GM18520 (cell line): ENCODE data around the gene PGBD5.
A peak's percentile ranks its signal among the peaks of the same experiment; 100 is the strongest.
"Not testable (repeated sequence)": the region's sequence is repeated elsewhere in the genome, so short reads cannot be mapped to it uniquely, and the experiment has no call there.

Experiments used
- ATAC-seq: cut with Tn5 transposase; IDR thresholded peaks from one replicate; pipeline ENCODE4 v1.9.1; 2021; ENCODE audit not compliant: unreplicated experiment

PGBD5 gene, protein sequence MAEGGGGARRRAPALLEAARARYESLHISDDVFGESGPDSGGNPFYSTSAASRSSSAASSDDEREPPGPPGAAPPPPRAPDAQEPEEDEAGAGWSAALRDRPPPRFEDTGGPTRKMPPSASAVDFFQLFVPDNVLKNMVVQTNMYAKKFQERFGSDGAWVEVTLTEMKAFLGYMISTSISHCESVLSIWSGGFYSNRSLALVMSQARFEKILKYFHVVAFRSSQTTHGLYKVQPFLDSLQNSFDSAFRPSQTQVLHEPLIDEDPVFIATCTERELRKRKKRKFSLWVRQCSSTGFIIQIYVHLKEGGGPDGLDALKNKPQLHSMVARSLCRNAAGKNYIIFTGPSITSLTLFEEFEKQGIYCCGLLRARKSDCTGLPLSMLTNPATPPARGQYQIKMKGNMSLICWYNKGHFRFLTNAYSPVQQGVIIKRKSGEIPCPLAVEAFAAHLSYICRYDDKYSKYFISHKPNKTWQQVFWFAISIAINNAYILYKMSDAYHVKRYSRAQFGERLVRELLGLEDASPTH

DNA sequence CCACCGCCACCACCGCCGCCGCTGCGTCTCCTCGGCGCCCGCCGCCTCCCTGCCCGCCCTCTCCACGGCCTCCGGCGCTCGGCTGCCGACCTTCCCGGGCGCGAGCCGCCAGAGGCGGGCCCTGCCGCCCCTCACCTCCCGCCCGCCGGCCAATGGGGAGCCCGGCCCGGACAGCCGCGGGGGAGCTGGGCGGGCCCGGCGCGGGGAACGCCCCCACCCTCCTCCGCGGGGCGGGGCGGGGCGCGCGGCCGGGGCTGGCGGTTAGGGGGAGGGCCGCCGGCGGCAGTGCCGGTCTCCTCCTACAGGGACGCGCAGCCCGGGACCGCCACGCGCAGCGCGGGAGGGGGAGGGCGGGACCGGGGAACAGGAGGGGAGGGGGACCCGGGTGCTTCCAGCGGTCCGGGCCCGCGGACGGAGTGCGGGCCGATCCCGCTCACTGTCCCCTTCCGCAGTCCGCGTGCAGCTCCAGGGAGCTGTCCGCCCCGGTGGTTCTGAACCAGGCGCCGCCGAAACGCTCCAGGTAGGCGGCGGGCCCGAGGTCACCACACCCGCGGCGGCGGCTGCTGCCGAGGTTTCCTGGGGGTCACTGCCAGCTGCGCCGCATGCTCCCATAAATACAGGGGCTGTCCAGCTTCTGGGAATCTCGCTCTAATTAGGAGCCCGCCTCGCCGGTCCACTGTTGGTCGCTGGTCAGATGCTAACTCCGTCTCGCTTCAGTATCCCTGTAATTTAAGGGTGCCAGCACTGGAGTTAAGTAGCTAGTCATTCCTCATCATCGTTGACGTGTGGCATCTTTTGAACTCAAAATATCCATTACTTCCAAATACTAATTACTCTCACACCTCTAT, at the start of gene PGBD5:
Gene PGBD5, minus strand, starts transcription at position 87 of the 848 bp plus-strand sequence. CDS start 404 bp downstream, outside the sequence.
- ATAC-seq = peak; percentile 42

DNA sequence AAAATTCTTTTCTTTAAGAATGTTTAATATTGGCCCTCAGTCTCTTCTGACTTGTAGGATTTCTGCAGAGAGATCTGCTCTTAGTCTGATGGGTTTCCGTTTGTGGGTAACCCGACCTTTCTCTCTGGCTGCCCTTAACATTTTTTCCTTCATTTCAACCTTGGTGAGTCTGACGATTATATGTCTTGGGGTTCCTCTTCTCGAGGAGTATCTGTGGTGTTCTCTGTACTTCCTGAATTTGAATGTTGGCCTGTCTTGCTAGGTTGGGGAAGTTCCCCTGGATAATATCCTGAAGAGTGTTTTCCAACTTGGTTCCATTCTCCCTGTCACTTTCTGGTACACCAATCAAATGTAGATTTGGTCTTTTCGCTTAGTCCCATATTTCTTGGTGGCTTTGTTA, 48.8 kb upstream of the PGBD5 start:
- not testable (repeated sequence) for ATAC-seq

DNA sequence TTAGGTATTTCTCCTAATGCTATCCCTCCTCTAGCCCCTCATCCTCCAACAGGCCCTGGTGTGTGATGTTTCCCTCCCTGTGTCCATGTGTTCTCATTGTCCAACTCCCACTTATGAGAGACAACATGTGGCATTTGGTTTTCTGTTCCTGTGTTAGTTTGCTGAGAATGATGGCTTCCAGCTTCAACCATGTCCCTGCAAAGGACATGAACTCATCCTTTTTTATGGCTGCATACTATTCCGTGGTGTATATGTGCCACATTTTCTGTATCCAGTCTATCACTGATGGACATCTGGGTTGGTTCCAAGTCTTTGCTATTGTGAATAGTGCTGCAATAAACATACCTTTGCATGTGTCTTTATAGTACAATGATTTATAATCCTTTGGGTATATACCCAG, 44.6 kb upstream of the PGBD5 start:
- not testable (repeated sequence) for ATAC-seq

DNA sequence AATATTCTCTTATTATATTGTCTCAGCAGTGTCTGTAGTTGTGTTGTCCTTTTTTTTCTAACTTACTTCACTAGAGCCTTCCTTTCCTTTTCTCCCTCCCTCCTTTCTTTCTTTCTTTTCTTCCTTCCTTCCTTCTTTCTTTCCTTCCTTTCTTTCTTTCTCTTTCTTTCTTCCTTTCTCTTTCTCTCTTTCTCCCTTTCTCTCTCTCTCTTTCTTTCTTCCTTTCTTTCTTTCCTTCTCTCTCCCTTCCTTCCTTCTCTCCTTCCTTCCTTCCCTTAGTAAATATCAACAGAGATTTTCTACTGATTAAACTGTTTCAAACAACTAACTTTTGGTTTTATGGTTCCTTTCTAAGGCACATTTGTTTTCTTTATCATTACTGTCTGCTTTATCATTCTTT, 43.1 kb upstream of the PGBD5 start:
- no peak for ATAC-seq

DNA sequence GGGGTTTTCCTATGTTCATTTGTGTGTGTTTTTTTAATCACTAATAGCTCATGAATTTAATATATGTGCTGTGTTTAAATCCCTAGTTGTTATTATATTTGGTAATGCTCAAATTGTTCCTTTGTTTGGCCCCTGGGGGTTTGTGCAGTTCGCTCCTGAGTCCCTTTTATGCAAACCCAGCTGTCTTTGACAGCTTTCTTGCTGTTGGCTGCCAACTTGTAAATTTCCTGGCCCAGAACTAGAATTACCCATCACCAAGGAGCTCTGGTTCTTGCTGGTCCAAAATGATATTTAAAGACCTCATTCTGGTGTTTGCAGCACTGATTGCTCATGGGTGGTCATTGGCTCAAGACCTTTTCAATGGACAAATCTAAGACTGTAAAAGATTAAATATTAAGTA, 39.6 kb upstream of the PGBD5 start:
- no peak for ATAC-seq

DNA sequence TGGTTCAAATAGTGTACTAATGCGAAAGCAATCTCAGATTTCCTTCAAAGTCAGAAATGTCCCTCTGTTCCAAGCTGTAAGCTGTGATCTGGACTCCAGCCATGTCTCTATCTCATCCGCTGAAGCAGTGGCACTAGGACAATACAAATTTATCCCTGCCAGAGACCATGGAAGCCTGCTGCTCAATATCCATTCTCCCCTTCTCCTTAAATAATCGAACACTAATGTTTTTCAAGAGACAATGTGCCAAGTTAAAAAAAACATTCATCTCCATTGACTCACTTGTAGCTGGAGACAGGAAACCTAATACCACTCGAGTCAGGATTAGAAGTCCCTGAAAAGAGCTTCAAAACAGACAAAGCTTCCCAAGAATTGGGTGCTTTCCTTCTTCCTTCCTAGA, 38.5 kb upstream of the PGBD5 start:
- ATAC-seq = no peak

DNA sequence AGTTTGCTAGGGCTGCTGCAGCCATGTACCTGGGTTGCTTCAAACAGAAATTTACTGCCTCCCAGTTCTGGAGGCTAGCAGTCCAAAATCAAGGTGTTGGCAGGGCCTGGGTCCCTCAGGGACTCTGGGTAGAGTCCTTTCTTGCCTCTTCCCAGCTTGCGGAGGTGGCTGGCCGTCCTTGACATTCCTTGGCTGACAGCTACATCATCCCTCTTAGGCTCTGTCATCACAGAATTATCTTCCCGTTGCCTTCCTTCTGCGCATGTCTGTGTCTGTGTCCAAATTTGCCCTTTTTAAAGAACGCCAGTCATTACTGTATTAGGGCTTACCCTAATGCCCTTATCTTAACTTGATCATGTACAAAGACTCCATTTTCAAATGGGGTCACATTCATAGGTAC, 37.6 kb upstream of the PGBD5 start:
- ATAC-seq = no peak

DNA sequence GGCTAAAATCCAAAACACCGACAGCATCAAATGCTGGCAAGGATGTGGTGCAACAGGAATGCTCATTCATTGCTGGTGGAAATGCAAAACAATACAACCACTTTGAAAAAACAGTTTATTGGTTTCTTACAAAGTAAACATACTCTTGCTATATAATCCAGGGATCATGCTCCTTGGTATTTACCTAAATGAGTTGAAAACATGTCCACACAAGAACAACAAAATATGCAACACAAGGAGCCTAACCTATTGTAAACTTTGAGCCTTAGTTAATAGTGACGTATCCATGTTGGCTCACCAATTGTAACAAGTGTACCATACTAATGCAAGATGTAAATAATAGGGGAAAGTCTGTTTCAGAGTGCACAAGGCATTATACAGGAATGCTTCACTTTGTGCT, 37.2 kb upstream of the PGBD5 start:
- ATAC-seq = no peak

DNA sequence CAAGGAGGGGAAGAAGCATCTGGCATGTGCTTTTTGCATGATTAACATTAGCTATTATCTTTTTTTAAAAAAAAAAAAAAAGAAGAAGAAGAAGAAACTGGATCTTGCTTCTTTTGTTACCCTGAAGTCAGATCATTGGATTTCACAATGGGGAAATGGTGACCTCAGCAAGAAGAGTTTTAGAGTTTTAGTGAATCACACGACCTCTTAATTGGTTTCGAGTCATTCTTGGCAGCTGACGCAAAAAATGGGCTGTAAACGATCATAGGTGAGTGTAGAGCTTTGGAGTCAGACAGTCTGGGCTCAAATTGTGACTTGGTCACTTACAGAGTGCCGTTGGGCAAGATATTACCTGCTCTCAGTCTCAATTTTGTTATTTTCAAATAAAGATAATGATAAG, 33.3 kb upstream of the PGBD5 start:
- no peak for ATAC-seq

DNA sequence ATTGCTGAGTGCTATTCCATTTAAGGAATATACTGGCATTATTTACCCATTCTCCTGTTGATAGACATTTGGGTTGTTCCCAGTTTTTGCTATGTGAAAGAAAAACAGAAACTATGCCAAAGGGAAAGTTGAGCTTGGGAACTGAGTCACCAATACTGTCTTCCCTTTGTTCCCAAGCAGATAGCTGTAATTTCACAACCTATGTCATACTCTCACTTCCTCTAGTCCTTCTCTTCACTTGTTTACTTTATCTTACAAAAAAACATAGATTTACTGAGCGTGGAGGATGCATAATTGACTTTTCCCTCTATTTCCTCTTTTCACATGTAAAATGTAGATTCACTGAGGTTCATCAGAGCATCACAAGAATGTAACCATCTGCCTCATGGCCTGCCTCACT, 32.4 kb upstream of the PGBD5 start:
- no peak for ATAC-seq

DNA sequence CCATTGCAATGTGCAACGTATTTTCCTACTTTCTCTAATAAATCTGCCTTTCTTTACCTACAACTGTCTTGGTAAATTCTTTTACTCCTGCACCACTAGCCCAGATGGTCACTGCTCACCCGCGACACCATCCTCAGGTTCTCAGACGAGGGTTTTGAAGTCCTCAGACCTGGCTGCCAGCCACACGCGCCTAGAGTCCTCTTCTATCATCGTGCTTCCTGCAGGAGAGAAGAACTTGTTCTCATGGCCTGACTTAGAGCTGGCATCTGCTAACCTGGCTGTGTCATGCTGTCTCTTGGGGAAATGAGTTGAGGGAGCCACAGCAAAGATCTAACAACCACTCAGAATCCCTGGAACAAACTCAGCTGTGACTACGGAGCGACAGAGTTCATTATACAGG, 30.3 kb upstream of the PGBD5 start:
- ATAC-seq = no peak

DNA sequence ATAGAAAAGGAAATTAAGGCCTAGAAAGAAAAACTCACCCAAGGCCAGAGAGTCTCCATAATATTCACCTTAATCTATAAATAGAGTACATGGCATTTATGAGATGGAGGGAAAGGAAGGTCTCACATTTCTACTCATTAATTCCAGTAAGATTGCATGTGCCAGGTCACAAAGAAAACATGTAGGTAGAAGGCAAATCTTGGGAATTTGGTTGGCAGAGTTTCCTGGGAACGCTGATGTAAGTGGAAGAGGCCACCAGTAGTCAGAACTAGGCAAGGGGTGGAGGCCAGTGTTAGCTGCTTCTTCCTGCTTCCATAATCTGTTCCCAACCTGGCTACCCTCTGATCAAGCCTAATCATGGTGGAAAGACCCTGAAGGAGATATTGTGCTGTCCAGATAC, 29.2 kb upstream of the PGBD5 start:
- ATAC-seq = no peak

DNA sequence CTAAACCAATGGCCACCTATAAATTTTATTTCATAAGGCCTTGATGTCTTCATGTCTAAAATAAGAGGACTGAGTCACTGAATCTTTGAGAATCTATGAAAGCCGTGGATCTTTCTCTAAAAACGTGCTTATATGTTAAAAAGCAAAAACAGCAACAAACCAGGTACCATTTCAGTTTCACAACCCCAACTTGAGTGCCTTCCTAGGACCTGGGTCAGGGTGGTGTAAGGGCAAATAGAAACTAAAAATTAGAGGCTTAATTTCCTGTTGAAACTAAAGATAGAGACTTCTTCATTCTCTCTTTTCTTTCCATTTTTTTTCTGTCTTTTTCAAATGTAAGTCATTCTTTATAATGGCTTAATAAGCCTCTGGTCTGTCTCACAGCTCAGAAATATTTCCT, 27.2 kb upstream of the PGBD5 start:
- no peak for ATAC-seq

DNA sequence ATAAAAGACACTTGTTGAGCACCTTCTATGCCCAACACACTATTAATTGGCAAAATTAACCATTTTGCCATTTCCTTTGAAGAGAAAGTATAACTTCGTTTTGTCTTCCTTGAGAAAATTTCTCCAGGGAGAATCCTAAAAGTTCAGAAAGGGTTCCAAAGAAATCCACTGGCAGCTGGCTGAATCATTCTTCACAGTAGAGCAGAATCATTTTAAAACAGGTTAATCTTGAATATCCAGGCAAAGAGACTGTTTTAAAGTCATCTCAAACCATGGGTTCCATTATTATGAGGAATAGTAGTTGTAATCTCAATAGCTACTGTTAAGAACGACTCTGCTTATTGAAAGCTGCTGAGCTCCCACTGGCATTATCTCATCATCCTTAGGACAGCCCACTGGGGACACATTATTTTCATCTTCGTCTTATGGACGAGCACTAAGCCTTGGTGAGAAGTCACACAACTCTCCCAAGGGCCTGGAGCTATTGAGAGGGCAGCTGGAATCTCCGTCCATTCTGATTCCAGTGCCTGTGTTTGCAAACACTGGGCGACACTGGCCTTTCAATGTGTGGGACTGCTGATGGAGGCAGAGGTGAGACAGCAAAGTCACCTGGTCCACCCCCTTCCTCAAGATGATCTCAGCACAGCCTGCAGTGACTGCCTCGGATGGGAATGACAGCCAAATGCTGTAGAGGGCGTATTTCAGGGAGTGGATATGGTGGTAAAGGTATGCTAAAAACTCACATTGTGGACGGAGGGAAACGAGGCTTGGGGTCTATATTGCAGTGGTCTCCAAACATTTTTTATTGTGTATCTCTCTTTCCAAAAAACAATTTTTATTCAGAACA, 15.3 kb upstream of the PGBD5 start:
- ATAC-seq = no peak

DNA sequence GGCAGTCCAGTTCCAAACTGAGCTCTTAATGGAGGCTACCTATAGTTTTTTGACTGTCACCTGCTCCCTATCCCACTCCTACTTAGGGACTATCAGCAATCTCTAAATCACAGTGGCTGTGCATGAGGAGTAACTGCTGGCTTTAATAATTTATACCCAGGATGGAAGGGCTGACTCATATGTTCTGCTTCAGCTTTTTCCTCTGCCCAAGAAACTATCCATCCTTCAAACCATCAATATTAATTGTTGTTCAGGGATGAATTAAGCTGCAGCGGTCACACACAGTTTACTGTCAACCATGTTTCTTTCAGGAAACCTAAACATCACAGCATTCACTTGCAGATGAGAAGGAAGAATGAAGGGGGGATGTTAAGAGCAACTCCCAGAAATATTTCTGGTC, 9.0 kb upstream of the PGBD5 start:
- no peak for ATAC-seq

DNA sequence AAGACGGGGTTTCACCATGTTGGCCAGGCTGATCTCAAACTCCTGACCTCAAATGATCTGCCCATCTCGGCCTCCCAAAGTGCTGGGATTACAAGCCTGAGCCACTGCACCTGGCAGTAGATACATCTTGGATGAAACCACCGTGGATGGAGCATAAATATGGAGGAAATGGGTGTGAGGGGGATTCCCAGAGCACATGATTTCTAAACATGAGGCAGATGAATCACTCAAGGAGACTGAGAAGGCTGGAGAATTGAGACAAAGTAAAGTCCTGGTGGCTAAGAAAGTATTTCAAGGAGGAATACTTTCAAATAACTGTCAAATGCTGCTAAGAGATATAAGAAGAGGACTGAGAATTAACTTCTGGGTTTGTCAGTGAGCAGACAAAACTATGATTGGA, 5.4 kb upstream of the PGBD5 start:
- ATAC-seq = no peak

DNA sequence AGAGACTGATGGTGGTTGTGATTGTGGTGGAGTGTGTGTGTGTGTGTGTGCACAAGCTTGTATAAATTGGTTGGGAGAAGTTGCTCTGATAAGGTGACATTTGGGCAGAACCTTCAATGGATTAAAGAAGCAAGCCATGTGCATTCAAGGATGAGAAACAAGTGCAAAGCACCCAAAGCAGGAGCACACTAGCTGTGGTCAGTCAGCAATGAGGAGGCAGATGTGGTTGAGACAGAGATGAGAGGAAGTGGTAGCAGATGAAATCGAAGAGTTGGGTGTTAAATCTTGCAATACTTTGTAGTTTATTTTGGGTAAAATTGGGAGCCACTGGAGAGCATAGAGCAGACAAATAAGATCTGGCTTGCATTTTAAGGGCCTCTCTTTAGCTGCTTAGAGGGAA, 4.4 kb upstream of the PGBD5 start:
- ATAC-seq = no peak

DNA sequence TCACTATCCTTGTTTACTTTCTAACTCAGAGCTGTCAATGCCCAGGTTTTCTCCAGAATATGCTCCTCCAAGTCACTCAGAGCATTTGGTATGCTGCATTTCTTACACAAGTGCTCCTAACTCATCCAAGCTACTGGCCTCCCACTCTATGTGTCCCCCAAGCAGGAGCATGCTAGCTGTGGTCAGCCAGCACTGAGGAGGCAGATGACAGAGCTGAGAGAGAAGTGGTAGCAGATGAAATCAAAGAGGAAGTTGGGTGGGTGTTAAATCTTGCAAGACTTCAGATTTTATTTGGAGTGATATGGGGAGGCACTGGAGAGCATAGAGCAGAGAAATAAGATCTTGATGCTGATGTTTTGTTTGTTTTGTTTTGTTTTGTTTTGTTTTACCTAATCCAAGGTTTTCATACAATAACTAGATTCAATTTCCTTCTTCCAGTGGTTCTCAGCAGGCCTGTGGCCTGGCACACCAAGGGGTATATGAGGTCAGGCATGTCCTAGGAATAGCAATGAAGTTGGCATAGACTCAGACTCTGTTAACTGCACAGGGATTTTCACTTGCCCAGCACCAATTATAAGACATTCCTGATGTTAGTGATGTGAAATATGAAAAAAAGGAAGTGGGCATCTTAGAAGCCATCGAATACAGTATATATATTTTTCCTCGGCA, 3.1 kb upstream of the PGBD5 start:
- no peak for ATAC-seq

DNA sequence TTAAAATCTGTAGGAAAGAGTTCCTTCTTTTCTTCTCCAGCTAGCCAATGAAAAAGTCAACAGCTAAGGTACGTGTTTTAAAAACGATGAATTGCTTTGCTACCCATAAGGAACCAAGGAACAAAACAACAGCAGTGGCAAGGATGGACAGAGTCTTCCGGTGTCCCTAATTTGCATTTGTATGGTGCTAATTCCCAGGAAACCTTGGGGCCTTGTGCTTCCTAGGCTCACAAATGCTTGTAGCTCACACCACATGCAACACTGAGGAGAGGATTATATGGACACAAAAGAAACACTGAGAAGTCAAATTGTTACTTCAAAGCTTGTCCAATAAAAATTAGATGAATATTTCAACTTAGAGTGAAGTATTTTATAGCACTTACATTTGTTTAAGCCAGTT, 1.8 kb upstream of the PGBD5 start:
- no peak for ATAC-seq

DNA sequence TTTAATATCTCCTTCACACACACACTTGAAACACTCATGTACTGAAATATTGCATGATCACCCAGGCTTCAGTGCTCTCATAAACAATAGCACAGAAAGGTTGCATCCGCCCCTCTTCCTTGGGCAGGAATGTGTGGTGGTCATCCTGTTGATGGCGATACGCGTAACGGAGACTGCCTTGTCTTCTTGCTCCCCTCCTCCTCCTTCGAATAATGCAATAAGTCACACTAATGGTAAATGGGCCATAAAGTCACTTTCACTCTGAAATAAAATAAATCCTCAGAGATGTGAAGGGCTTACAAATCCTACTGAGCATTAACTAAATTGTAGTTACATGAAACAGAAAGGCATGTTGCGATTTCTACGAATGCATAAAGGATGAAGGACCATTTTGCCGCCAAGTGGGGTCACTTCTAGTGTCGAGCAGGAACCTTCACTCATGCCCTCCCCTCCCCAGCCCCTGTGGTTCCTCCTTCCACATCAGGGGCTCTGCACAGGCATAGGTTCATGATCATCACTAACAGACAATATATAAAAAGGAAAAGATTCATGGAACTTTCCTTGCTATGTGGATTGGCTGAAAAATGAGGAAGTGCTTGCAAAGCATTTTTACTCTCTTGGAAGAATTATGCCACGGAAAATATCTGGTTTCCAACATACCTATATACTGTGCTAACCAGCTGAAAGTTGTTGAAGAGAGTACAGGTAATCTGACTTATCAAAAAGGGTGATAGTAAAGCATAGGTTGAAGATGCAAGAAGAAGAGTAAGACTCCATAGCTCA, 1.2 kb upstream of the PGBD5 start:
- ATAC-seq = no peak
